Glomerular visceral epithelial cell (primary cell): ENCODE measurements around the gene ATOH7.
"Not testable (repeated sequence)": the region's sequence is repeated elsewhere in the genome, so short reads cannot be mapped to it uniquely, and the experiment has no call there.

Experiments
- DNase-seq: peaks from one replicate; pipeline ENCODE4 v3.0.0-alpha.2; 2016; ENCODE audit errors: extremely low spot score

ATOH7 gene

GRCh38 chr10:68231817-68232251 is at the start of gene ATOH7:
Gene ATOH7 (minus strand): TSS chr10:68232113. CDS start chr10:68231677, 436 bp downstream.
- no peak for DNase-seq

- no peak for DNase-seq
These were observed 48.8 kb upstream of the ATOH7 start for GRCh38 chr10:68280758-68281157.

- not testable (repeated sequence) for DNase-seq
These were observed 47.2 kb upstream of the ATOH7 start for GRCh38 chr10:68278906-68279753.

- not testable (repeated sequence) for DNase-seq
These were observed 45.9 kb upstream of the ATOH7 start for GRCh38 chr10:68277814-68278213.

GRCh38 chr10:68276224-68276623 is 44.3 kb upstream of the ATOH7 start:
- DNase-seq: no peak

GRCh38 chr10:68275600-68276126 is 43.8 kb upstream of the ATOH7 start:
- DNase-seq: no peak

- no peak for DNase-seq
These were observed 40.9 kb upstream of the ATOH7 start for GRCh38 chr10:68272833-68273232.

- DNase-seq: no peak
These were observed 39.4 kb upstream of the ATOH7 start for GRCh38 chr10:68271196-68271882.

- no peak for DNase-seq
These were observed 37.8 kb upstream of the ATOH7 start for GRCh38 chr10:68269562-68270290.

- peak; percentile 21 for DNase-seq
These were observed 29.4 kb upstream of the ATOH7 start for GRCh38 chr10:68261132-68261856.

GRCh38 chr10:68253346-68253745 is 21.4 kb upstream of the ATOH7 start:
- no peak for DNase-seq

GRCh38 chr10:68251625-68252495 is 19.9 kb upstream of the ATOH7 start:
- DNase-seq: no peak

- no peak for DNase-seq
These were observed 19.2 kb upstream of the ATOH7 start for GRCh38 chr10:68251151-68251550.

GRCh38 chr10:68249297-68249696 is 17.4 kb upstream of the ATOH7 start:
- DNase-seq: no peak

- DNase-seq: no peak
These were observed 16.0 kb upstream of the ATOH7 start for GRCh38 chr10:68247931-68248330.

- not testable (repeated sequence) for DNase-seq
These were observed 14.5 kb upstream of the ATOH7 start for GRCh38 chr10:68246397-68246796.

GRCh38 chr10:68242051-68242450 is 10.1 kb upstream of the ATOH7 start:
- DNase-seq: no peak

- DNase-seq: no peak
These were observed 7.8 kb upstream of the ATOH7 start for GRCh38 chr10:68239596-68240150.

GRCh38 chr10:68239069-68239468 is 7.2 kb upstream of the ATOH7 start:
- DNase-seq: no peak

- DNase-seq: no peak
These were observed 6.5 kb upstream of the ATOH7 start for GRCh38 chr10:68238371-68238770.
